Fibroblast of skin of left biceps (primary cell): ENCODE measurements around the gene TGFBI.

Experiments
- DNase-seq, 2 experiments: peaks; one replicate each; pipeline ENCODE4 v3.0.0-alpha.2; 2013; ENCODE audit warnings: low read depth in 2 of 2

The TGFBI gene

DNA sequence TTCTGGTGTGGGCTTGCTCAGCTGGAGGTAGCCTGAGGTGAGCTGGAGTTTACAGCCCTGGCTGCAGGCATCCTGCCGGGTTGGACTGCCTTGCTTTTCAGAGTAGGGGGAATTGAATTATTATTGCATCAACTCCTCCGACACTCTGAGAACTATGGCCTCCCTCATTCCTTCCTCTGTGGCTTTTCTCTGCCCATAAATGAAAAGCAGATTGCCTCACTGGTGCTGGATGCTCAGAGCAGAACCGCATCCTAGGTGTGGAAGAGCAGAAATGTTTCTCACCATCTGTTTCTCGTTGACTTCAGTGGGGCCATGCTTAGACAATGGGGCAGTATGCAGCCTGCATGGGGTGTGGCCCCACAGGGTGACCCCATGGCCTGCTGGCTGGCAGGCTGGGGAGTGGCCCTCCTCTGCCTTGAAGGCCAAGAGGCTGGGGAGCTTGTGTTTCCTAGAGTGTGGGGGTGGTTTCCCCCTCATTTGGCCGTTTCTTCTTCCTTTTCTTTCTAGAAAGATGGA is 27.3 kb upstream of the TGFBI start:
- DNase-seq, result peak; percentile 97 to 98

- peak; percentile 75 to 78 for DNase-seq
Measured at GRCh38 chr5:136004436-136004835, 24.4 kb upstream of the TGFBI start.

- DNase-seq, result no peak
Measured at GRCh38 chr5:136005476-136005875, 23.3 kb upstream of the TGFBI start.

DNA sequence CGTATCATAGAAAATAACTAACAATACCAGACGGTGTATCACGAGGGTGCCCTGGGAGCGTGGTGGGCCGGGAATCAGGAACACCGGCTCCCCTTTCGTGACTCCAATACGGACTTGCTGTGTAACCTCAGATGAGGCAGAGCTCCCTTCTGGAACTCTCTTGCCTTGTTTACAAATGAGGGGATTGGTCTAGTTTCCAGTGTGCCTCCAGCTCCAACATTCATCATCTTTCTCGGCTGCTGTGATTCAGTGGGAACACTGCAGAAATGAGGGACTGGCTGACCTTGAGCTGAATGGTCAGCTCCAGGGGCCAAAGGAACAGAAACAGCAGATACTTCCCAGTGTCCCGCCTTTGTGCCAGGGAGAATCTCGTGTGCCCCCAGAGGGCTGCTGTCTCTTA is 22.6 kb upstream of the TGFBI start:
- no peak for DNase-seq

DNA sequence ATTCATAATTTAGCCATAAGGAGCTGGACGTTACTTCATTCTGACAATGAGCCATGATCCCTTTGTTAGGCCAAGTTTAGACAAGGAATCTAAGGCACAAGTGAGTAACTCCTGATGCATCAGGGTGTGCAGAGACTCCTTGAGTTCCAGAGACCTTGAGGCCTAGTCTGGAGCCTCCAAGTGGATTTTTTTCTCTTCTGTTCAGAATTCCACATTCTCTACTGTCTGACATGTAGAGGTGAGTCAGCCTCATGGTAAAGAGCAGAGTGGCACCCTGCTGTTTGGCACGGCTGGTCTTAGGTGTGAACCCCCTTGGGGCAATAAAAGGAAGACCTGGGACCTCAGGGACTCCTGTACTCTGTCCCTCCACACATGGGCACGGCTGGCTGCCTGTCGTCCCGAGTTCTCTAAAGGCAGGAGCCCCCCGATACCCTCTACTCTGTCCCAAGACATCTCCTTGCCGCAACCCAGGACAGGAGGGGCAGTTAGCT is 22.0 kb upstream of the TGFBI start:
- DNase-seq, result peak; percentile 74 to 75

DNA sequence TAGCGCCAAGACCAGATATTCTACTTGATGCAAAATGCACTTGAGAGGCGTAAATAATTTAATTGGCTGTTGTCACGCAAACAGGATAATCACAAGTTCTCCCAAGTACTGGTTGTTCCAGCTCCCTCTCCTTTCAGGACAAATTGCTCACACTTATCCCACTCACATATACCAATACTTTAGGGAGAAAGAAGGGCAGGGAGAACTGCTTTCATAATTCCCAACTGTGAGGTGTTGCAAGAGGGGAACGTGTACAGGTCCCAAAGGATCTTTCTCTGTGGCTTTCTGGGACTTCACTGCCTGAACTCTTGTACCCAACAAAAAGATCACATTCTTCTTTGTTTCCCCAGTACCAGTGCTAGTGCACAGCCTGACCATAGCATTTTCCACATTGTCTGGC is 21.5 kb upstream of the TGFBI start:
- DNase-seq, result no peak

DNA sequence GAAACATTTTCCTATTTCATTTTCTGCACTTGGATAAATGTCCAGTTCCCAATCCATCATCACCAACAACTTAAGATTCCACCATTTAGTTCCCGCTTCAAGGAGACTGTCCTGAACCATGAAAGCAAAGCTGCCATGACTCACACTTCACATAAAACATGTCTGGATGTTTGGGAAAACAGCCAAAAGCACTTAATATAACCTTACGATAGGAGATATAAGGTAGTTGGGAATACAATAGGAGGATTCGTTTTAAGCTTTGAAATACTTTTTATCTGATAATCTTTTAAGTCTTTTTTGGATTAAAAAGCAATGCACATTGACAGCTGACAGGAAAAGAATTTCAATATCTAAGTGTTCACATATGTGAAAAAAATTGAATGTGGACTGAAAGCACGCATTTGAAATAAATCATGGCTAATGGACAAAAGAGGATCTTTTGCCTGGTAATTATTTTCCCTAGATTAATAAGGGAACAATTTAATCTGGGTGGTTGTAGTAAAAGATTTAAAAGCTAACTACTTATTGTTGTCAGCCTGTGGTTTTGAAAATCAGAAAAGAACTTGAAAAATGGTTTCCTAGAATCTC is 17.3 kb upstream of the TGFBI start:
- DNase-seq, result peak; percentile 86 to 90

DNA sequence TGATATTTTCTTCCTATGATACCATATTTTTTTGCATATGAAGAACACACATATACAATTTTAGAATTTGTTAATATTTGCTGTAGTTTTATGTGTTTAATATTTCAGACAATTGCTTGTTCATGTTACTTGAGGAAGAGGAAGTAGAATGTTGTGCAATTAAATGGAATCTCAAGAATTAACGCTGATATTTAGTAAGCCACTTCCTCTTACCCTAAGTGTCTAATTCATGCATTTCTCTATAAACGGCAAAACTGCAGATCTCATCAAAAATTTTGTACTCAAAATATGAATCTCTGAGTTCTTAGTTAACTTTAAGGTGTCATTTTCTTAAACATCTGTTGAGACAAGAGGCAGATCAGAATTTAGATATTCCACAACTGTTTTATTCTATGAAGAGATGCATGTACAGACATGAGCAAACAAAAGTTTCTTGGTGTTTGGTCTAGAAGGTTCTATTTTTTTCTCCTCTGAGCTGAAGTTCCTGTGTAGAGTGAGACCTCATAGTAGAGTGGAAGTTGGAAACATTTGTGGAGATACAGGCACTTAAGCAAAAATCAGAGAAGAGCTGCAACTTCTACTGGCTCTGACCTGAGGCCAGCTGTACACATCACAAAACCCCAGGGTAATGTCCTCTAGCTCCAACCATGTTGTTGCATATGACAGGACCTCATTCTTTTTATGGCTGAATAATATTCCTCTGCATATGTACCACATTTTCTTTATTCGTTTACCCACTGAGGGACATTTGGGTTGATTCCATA is 16.6 kb upstream of the TGFBI start:
- DNase-seq, result no peak

DNA sequence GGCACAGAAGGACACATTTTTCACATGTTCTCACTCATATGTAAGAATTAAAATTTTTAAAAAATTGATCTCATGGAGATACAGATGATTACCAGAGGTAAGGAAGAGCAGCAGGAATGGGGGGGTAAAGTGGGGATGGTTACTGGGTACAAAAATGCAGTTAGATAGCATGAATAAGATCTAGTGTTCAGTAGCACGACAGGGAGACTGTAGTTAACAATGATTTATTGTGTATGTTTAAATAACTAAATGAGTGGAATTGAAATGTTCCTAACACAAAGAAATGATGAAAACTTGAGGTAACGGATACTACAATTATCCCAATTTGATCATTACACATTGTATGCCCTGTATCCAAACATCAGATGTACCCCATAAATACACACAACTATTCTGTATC is 15.2 kb upstream of the TGFBI start:
- no peak for DNase-seq

DNA sequence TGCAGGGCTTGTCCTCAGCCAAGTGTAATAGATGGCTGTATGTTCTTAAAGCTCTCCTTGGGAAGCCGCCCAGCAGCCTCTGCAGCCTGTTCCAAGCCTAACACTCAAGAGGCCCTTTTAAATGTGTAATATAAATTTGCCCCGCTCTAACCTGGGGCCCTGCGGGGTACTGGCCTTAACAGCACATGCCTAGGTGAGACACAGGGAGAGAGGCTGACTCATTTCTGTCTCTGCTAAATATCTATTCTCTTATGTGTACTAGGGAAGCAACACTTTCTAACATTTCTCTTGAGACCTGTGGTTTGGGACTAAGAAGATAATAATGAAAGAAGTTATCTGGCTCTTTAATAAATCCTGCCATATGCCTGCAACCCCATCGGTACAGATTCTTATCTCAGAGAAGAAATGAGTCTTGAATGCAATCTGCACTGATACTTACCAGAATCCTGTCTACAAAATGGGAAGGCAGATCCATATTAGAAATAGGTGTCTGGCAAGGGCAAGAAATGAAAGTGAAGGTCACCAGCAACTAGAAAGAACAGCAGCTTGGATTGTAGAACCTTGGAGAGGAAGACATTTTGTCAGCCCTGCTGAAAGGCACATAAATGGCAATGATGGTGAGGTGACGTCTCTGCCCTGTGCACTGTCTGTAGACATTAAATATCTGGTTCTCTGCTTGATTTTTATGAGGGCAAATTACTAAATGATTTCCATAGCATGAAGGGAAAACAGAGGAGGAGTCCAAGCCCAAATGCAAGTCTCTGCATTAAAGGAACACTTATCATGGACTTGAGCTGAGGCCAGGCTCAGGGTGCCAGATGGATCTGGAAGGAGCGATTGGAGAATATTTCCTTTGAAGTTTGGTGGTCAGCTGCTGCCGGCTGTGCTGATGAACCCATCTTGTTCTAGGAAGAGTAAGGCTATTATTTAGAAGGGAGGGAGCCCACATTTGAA is 14.5 kb upstream of the TGFBI start:
- peak; percentile 80 to 88 for DNase-seq

- no peak for DNase-seq
Measured at GRCh38 chr5:136015003-136015375, 13.8 kb upstream of the TGFBI start.

GRCh38 chr5:136015966-136016650 is 12.7 kb upstream of the TGFBI start:
- no peak for DNase-seq

GRCh38 chr5:136016945-136017530 is 11.8 kb upstream of the TGFBI start:
- DNase-seq, result peak; percentile 71 to 72

DNA sequence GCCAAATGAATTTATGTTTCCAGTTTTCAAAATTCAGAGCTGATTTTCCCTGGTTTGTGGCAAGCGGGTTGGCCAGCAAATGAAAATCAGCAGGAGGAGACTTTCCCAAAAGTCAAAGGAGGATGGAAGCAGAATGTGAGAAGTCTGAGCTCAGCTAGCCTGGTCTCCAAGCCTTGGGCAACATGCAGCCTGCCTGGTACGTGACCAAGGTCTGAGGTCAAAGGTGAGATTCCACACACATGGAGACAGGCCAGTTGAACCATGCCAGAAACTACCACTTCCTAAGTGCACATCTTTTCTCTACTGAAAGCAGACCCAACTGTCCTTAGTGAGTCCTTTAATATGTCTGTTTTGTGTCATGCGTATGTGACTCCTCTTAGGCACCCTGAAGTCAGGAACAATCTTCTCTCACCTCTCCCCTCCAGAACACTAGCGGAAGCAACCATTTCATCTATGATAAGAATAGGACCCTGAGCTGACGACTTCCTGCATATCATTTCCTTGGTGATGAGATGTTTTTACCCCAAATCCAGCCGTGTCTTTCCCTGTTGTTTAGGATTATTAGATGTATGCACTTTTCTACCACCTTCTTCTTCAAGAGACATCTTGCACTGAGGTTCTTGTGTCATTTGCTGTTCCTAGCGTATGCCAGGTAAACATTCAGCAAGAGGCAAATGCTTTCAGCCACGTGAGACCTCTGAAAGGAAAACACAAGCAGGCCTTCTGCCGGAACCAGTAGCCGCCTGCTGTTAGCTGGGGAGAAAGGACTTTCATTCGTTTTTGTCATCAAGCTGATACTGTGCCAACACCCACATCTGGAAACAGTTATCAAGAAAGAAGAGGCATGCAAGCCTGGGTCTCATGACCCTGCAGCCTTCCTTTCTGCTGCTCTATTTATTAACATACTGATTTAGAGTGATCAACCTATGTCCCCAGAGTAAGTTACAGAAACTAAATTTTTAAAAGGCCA is 9.7 kb upstream of the TGFBI start:
- DNase-seq, result peak; percentile 98

DNA sequence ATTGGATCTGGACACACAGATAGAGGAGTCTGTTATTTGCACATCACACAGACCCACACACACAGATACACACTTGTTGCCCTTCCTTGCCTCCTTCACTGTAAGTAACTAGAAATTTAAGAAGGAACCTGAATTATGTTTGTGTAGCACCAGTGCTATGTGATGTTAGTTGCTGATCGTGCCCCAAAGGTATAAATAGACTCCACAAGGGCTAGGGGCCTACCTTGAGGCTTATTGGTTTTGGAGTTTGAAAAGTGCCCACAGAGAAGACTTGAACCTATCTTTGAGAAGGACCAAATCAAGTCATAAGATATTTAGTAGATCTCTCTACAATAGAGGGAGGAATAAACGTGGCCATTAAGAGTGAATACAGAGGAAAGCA is 8.8 kb upstream of the TGFBI start:
- no peak for DNase-seq

DNA sequence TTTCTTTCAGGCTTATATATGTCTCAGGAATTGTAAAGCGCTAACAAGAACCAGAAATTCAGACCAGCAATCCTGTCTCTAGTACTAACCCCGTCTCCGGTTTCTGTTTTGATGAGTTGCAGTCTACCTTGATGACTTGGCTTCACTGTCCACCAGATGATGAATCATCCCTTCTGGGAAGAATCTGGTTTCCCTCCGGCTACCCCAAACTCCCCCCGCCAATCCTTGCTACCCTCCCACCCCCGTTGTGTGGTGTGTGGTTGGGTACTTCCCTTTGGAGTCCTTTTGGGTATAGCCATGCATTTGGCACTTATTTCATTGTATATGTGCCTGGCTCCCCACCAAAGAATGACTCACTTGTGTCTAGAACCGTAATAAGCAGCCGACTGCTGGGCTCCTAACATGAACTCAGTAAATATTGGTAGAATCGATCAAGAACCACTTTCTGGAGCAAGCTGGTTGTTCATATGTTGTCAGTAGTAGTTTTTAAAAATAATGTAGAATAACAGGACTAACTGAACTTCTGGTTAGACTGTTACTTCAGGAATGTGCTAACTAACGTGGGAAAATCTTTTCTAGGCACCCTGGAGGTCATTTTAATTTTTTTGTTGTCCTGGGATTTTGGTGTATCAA is 8.3 kb upstream of the TGFBI start:
- DNase-seq, result peak; percentile 99

DNA sequence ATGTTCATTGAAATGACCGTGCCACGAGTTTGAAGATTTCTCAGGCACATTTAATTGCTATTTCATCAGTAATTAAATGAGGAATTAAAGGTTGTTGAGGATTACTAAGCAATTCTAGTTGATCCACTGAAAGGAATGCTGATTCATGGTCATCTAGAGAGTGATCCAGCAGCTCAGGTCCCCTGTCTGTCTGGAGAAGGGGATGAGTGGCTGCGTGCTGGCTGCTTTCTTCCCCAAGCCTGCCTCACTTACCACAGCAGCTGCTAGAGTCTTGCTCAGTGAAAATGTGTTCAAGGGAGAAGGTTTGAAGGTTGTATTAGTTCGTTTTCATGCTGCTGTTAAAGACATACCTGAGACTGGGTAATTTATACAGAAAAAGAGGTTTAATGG is 7.8 kb upstream of the TGFBI start:
- DNase-seq, result no peak

- DNase-seq, result no peak
Measured at GRCh38 chr5:136022965-136023364, 5.8 kb upstream of the TGFBI start.

DNA sequence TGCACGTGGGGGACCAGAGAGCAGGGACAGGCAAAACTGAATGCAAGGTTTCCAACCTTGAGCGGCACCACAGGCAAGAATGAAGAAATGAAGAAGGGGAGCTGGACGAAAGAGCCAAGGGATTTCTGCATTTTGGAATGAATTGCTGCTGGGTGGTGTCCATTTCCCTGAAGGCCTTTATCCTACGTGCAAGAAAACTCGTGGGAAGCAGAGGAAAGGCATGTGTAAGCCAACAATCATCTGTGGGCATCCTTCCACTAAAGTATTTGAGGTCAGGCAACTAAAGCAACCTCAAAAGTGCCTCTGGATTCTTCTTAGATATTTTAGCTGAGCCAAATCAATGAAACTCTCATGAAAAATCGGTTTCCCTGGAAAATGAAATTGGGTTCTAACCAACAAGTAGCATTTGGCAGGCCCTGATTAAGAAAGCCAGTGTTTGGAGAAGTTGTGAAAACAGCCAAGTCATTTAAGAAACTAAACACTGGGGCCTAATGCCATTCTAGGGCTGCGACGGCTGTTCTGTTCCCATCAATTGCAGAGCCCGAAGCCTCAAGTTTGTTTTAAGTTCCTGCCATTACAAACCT is 4.7 kb upstream of the TGFBI start:
- peak in 1 of 2 experiments; percentile 69 for DNase-seq
